MM.1S (cell line): Measurements from ENCODE around the gene TYRO3.

ENCODE experiments used
- DNase-seq: peaks from one replicate; pipeline ENCODE4 v3.0.0-alpha.2; 2015
- H2AFZ ChIP-seq: fragments of 300-600 bp; sonication (generic); 2 replicates; pipeline ENCODE4 v1.6.0; 2016; ENCODE audit warnings: antibody characterized with exemption, low read length
- H3F3A ChIP-seq: fragments of 300-600 bp; sonication (generic); 2 replicates; pipeline ENCODE4 v1.6.1; 2016; ENCODE audit warnings: mild to moderate bottlenecking, antibody characterized with exemption, low read length, moderate library complexity, mixed read lengths; ENCODE audit not compliant: insufficient read depth
- H3K27ac ChIP-seq: fragments of 300-600 bp; sonication (generic); 2 replicates; pipeline ENCODE4 v1.5.1; 2016; ENCODE audit warnings: mild to moderate bottlenecking, low read length
- H3K27me3 ChIP-seq: fragments of 300-600 bp; sonication (generic); replicated peaks from 2 replicates; pipeline ENCODE4 v1.6.0; 2016; ENCODE audit warnings: low read length; ENCODE audit not compliant: insufficient read depth
- H3K36me3 ChIP-seq: fragments of 300-600 bp; sonication (generic); replicated peaks from 2 replicates; pipeline ENCODE4 v1.6.1; 2016; ENCODE audit warnings: mild to moderate bottlenecking, low read length, mixed read lengths; ENCODE audit not compliant: insufficient read depth
- H3K4me1 ChIP-seq: fragments of 300-600 bp; sonication (generic); 2 replicates; pipeline ENCODE4 v1.6.1; 2016; ENCODE audit warnings: low read length, mixed read lengths
- H3K4me2 ChIP-seq: fragments of 300-600 bp; sonication (generic); 2 replicates; pipeline ENCODE4 v1.6.0; 2016; ENCODE audit warnings: low read depth, low read length
- H3K4me3 ChIP-seq: fragments of 300-600 bp; sonication (generic); 2 replicates; pipeline ENCODE4 v1.5.1; 2016; ENCODE audit warnings: low read length, mixed read lengths
- H3K79me2 ChIP-seq: fragments of 300-600 bp; sonication (generic); 2 replicates; pipeline ENCODE4 v1.6.1; 2016; ENCODE audit warnings: mixed run types, low read length, mixed read lengths
- H3K9ac ChIP-seq: fragments of 300-600 bp; sonication (generic); 2 replicates; pipeline ENCODE4 v1.6.1; 2016; ENCODE audit warnings: low read length, mixed read lengths
- H3K9me2 ChIP-seq: fragments of 300-600 bp; sonication (generic); replicated peaks from 2 replicates; pipeline ENCODE4 v1.6.1; 2016; ENCODE audit warnings: mild to moderate bottlenecking, low read length, mixed read lengths; ENCODE audit not compliant: insufficient read depth
- H3K9me3 ChIP-seq: fragments of 300-600 bp; sonication (generic); replicated peaks from 2 replicates; pipeline ENCODE4 v1.6.1; 2016; ENCODE audit warnings: mild to moderate bottlenecking, low read length, mixed read lengths; ENCODE audit not compliant: insufficient read depth
- H4K20me1 ChIP-seq: fragments of 300-600 bp; sonication (generic); 2 replicates; pipeline ENCODE4 v1.6.1; 2016; ENCODE audit warnings: mild to moderate bottlenecking, low read length, moderate library complexity, mixed read lengths; ENCODE audit not compliant: insufficient read depth
- CTCF ChIP-seq: fragments of 300-600 bp; sonication (generic); IDR thresholded peaks from 2 replicates; pipeline ENCODE4 v1.5.1; 2016; ENCODE audit warnings: antibody characterized with exemption, low read length, mixed read lengths
- EZH2 ChIP-seq: fragments of 300-600 bp; sonication (generic); optimal IDR thresholded peaks from 2 replicates; pipeline ENCODE3; 2017; ENCODE audit warnings: low read depth, mild to moderate bottlenecking, antibody characterized with exemption, low read length, mixed read lengths
- EZH2phosphoT487 ChIP-seq: fragments of 300-600 bp; sonication (generic); IDR thresholded peaks from 2 replicates; pipeline ENCODE4 v1.6.1; 2018; ENCODE audit warnings: antibody characterized with exemption, low read length

TYRO3 gene

DNA sequence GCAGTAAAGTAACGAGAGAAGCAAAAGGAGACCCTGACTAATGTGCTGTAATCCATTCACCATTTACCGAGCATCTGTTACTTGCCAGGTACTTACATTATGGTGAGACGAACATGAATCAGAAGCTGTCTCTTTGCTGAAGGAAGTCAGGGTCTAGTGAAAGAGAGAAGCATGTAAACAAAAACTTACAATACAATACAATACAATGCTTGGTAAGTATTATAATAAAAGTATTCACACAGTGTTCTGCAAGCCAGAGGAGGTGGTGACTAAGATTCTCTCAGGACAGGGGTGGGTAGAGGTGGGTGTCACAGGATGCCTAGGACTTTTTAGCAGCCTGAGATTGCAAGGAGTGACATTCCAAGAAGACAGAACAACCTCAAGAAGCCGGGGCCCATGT is 51.0 kb downstream of the TYRO3 start:
- Histone ChIP-seq H3F3A (no peaks in the 10 kb centered on the region), H3K9ac (no peak overlapping the region), H3K4me1 (no peaks in the 10 kb centered on the region), H3K36me3 (no peaks in the 10 kb centered on the region), H4K20me1 (no peaks in the 10 kb centered on the region), H2AFZ (peak overlapping the region; percentile 83), H3K4me2 (peak overlapping the region; percentile 9; the same call in 1 of the 2 replicates), H3K27ac (no peak overlapping the region), H3K9me3 (no peaks in the 10 kb centered on the region), H3K79me2 (no peaks in the 10 kb centered on the region), H3K4me3 (no peak overlapping the region; the same call in 1 of the 2 replicates), H3K27me3 (no peaks in the 10 kb centered on the region), H3K9me2 (no peaks in the 10 kb centered on the region)
- TF ChIP-seq EZH2 (no peak), EZH2phosphoT487 (no peak), CTCF (no peak)
- no peak for DNase-seq

DNA sequence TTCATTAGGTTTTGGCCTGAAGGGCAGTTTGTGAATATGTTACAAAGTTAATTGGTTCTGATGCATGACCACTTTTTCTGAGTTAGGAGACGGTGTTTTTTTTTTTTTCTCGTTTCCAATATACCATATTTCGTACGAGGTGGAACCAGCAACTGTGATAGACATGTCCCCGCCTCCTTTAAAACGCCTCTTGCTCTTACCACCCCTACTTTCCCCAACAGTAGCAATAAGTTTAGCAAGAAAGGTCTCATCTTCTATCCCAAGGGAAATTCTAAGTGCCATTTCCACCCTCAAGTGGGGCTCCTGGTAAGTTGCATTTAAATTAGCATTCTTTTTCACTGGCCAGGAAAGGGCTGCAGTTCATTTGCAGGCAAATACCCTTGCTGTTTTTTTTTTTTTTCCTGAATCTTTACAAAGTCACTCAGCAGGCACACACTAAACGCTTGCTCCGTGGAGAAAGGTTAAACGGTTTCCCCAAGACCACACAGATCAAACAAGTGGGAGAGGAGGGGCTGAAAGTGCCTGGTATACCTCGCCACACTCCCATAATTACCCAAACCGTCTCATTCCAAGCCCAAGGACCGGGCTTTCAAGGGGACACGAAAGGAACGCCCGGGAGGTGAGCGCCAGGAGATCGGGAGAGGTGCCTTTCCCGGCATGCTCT is 61.7 kb downstream of the TYRO3 start:
- Histone ChIP-seq H2AFZ (peak overlapping the region; percentile 58), H3F3A (no peaks in the 10 kb centered on the region), H3K4me2 (peak overlapping the region; percentile 46), H3K27ac (no peak overlapping the region), H3K27me3 (no peaks in the 10 kb centered on the region), H4K20me1 (no peaks in the 10 kb centered on the region), H3K79me2 (no peaks in the 10 kb centered on the region), H3K9ac (no peak overlapping the region), H3K4me3 (peak overlapping the region; percentile 25; the same call in 1 of the 2 replicates), H3K36me3 (no peaks in the 10 kb centered on the region), H3K4me1 (no peaks in the 10 kb centered on the region), H3K9me2 (no peaks in the 10 kb centered on the region), H3K9me3 (no peaks in the 10 kb centered on the region)
- no peak for DNase-seq
- no peak for TF ChIP-seq EZH2
- no peak for TF ChIP-seq EZH2phosphoT487
- no peak for TF ChIP-seq CTCF

GRCh38 chr15:41621200-41622193 is 62.5 kb downstream of the TYRO3 start:
- DNase-seq, result no peak
- H3F3A ChIP-seq, result no peaks in the 10 kb centered on the region
- no peaks in the 10 kb centered on the region for H3K9me2 ChIP-seq
- H3K4me1 ChIP-seq, result no peaks in the 10 kb centered on the region
- no peak overlapping the region for H3K9ac ChIP-seq
- no peaks in the 10 kb centered on the region for H3K9me3 ChIP-seq
- H2AFZ ChIP-seq, result peak overlapping the region; percentile 58
- no peak overlapping the region for H3K27ac ChIP-seq
- no peaks in the 10 kb centered on the region for H4K20me1 ChIP-seq
- peak overlapping the region; percentile 46 for H3K4me2 ChIP-seq
- H3K27me3 ChIP-seq, result no peaks in the 10 kb centered on the region
- H3K4me3 ChIP-seq, result peak overlapping the region; percentile 25; the same call in 1 of the 2 replicates
- H3K79me2 ChIP-seq, result no peaks in the 10 kb centered on the region
- H3K36me3 ChIP-seq, result no peaks in the 10 kb centered on the region
- TF ChIP-seq EZH2 (no peak), EZH2phosphoT487 (no peak), CTCF (no peak)
